Cardiac fibroblast (primary cell): ENCODE results near the gene MYOD1.

ENCODE experiments used
- DNase-seq, 2 donors: peaks; one replicate each; pipeline versions ENCODE4 v3.0.0 to v3.0.0-alpha.2; 2010; ENCODE audit warnings: low read depth in 2 of 2
- H3K4me3 ChIP-seq, 2 donors: replicated peaks in 1 of 2; 1 replicate in 1 of 2; 2 replicates in 1 of 2; pipeline ENCODE4 v1.5.1; 2011; ENCODE audit warnings: low read depth in 2 of 2, low read length in 2 of 2, mild to moderate bottlenecking in 2 of 2, moderate library complexity in 1 of 2
- CTCF ChIP-seq: IDR thresholded peaks from one replicate; pipeline ENCODE4 v1.5.1; 2011; ENCODE audit warnings: low read depth, mild to moderate bottlenecking, low read length, inconsistent platforms

Gene MYOD1

DNA sequence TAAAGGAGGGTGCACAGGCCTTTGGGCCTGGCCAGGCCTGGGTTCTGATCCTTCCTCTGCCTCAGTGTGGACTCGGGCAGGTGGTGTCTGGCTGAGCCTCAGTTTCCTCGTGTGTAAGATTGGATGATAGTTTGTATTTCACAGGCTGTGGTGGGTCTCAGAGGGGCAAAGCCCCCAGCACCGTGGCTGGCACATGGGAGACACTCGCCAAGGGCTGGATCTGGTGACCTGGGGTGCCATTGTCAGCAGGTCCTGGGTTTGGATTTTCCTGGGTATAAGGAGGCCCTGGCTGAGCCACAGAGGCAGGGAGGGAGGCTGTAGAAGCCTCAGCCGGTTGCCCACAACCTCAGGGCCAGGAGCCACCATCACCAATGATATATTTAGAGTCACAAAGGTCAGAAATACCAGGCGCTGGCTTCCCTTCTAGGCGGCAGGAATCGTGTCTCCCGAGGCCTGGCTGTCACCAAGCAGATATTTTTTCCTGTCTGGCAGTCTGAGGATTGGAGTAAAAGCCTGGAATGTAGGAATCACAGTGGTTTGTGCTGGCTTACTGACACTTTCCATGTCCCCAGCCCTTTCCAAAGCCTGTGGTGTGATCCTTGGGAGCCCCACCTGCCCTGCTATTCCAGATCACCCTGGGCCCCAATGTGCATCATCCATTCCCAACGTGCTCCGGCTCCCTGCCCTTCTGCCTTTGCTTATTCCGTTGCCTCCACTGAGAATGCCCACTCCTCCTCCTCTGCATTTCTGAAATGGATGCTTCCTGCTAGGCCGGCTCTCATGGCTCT lies 30.8 kb downstream of the MYOD1 start:
- TF ChIP-seq CTCF, result no peak
- DNase-seq, result no peak
- no peak overlapping the region for H3K4me3 ChIP-seq

- no peak for DNase-seq
- no peak for TF ChIP-seq CTCF
These were observed 31.4 kb downstream of the MYOD1 start for GRCh38 chr11:17750801-17751165.

DNA sequence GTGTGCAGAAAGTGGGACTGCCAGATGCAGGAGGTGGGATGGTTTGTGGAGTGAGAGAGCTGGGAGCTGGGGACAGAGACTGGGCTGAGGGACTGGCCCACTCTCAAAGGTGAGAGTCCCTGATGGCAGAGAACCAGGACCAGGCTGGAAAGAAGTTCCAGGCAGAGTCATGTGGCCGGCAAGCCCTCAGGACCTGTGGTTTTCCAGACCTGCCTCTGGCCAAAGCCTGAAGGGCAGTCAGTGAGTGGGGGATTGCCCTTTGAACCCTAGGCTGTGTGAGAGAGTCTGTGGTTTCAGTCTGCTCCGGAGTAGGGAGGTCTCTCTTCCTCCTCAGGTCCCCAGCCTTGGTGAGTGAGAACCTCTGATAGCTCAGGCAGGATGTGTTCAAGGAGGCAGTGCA lies 32.2 kb downstream of the MYOD1 start:
- DNase-seq, result no peak
- no peak overlapping the region for H3K4me3 ChIP-seq
- no peak for TF ChIP-seq CTCF

More at GRCh38 chr11:17750801-17751165, 31.4 kb downstream of the MYOD1 start:
- no peak overlapping the region for H3K4me3 ChIP-seq

DNA sequence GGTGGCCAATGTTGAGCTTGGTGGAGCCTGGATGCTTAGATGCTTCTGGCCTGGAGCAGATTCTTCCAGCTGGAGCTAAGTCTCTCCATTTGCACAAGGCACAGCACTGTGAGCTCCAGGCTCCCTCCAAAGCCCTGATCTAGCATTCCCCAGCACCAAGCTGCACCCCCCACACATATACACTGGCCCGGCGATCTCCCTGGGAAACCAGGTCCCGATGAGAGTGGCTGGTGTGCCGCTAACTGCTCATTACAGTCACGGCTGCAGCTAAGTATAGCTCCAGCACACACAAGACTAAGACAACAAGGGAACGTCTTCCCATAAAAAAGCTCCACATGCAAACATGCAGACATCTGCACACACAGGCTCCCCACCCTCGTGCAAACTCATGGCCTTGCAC lies 32.8 kb downstream of the MYOD1 start:
- no peak overlapping the region for H3K4me3 ChIP-seq
- no peak for TF ChIP-seq CTCF
- no peak for DNase-seq

DNA sequence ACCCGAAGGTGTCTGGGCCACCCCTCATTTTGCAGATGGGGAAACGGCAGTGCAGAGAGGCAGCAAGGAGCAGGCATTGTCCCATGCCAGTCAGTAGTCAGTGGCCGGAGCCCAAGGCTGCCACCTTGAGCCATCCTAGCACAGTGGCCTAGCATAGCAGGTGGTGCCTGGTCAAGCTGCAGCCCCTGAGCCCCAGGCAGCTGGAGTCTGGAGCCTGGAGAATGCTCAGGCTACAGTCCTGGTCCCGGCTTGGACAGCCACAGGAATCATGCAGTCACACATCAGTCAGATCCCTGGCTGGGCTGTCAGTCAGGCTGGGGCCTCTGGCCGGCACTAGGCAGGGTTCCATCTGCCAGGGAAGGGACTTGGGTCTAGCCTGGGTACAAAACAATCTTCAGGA lies 33.8 kb downstream of the MYOD1 start:
- no peak for TF ChIP-seq CTCF

GRCh38 chr11:17753641-17754040 lies 34.3 kb downstream of the MYOD1 start:
- TF ChIP-seq CTCF, result no peak
- DNase-seq, result no peak
- H3K4me3 ChIP-seq, result no peak overlapping the region

More for the DNA sequence above, 33.8 kb downstream of the MYOD1 start:
- no peak overlapping the region for H3K4me3 ChIP-seq
- DNase-seq, result no peak

DNA sequence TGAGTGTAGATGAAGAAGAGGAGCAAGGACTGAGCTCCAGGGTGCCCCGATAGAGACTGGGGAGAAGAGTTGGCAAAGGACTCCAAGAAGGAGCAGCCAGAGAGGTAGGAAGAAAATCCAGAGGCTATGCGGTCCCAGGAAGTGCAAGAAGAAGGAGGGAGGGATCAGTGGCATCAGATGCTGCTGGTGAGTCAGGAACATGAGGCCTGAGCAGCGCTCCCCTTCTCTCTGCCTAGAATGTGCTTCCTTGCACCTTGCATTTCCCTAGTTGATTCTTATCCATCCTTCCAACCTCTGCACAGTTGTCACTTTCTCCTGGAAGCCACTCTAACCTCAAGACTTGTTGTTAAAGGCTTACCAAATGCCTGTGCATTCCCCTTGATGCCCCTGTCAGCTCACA lies 36.5 kb downstream of the MYOD1 start:
- H3K4me3 ChIP-seq, result no peak overlapping the region
- no peak for TF ChIP-seq CTCF
- no peak for DNase-seq
